K562 (cell line): ENCODE results near the gene ZNF829. TPM values are rescaled to one million over a fixed set of nuclear protein-coding genes. Genes with fewer than 3 reads are reported as not detected.
A peak's percentile ranks its signal among the peaks of the same experiment; 100 is the strongest.

Source experiments
- C11orf30 ChIP-seq: fragments of 450-650 bp; IDR thresholded peaks from 2 replicates; pipeline ENCODE4 v1.6.1; 2016; ENCODE audit warnings: low read depth, mild to moderate bottlenecking
- GABPA ChIP-seq: fragments of 200-800 bp; sonication (Bioruptor generic); conservative IDR thresholded peaks from 2 replicates; pipeline ENCODE4 v1.6.1; 2016; ENCODE audit warnings: low read depth, missing genetic modification characterization, missing compliant biosample characterization
- IRF2 ChIP-seq: sonication (generic); formaldehyde crosslinking; IDR thresholded peaks from 2 replicates; pipeline ENCODE4 v1.8.1; 2022; ENCODE audit warnings: mild to moderate bottlenecking, missing genetic modification reagents
- RBM25 ChIP-seq: fragments of 200-400 bp; formaldehyde crosslinking; IDR thresholded peaks from 2 replicates; pipeline ENCODE4 v1.6.1; 2018; ENCODE audit warnings: low read length, low read depth, moderate library complexity; ENCODE audit not compliant: severe bottlenecking
- SIRT6 ChIP-seq: IDR thresholded peaks from one replicate; pipeline ENCODE4 v1.6.1; 2012; ENCODE audit warnings: low read depth, mild to moderate bottlenecking, control low read depth, inconsistent platforms, low read length, moderate library complexity
- SUPT5H ChIP-seq: fragments of 450-650 bp; IDR thresholded peaks from 2 replicates; pipeline ENCODE4 v1.6.1; 2016
- TAF1 ChIP-seq: IDR thresholded peaks from 2 replicates; pipeline ENCODE4 v1.6.1; 2011; ENCODE audit warnings: mild to moderate bottlenecking, low read length, moderate library complexity; ENCODE audit not compliant: insufficient read depth, control insufficient read depth, severe bottlenecking; ENCODE audit errors: extremely low read depth
- TAL1 ChIP-seq: fragments of 450-650 bp; IDR thresholded peaks from 2 replicates; pipeline ENCODE4 v1.6.1; 2016; ENCODE audit warnings: mild to moderate bottlenecking
- ZNF121 ChIP-seq: sonication (generic); formaldehyde crosslinking; conservative IDR thresholded peaks from 2 replicates; pipeline ENCODE4 v1.8.0; 2022; ENCODE audit warnings: missing genetic modification reagents
- ZNF324 ChIP-seq: fragments of 250-450 bp; sonication (Bioruptor Pico); IDR thresholded peaks from 2 replicates; pipeline ENCODE4 v1.4.0; 2020; ENCODE audit warnings: mild to moderate bottlenecking
- ZNF699 ChIP-seq: fragments of 250-450 bp; sonication (Bioruptor Pico); IDR thresholded peaks from 2 replicates; pipeline ENCODE4 v1.8.0; 2021; ENCODE audit warnings: mild to moderate bottlenecking, moderate library complexity; ENCODE audit not compliant: insufficient replicate concordance
- polyA plus RNA-seq, 8 experiments: library from polyadenylated mRNA; depleted of rRNA in 4 of 8; stranded (reverse) in 5 of 8; unstranded in 3 of 8; fragments of >200 nt; fragmentation: Nextera tagmentation in 2 of 8; fragmentation: Illumina TruSeq in 1 of 8; extraction: Ambion mirVana in 2 of 8; extraction: Trizol in 1 of 8; gene quantifications; 2 replicates each; pipeline versions ENCODE4 v1.2.1 to v1.2.3, GENCODE V29; 2011 to 2014; ENCODE audit warnings: inconsistent platforms in 1 of 8, missing spikeins in 1 of 8
- total RNA-seq, 7 experiments: library from RNA; depleted of rRNA in 6 of 7; stranded (reverse); fragments of >200 nt in 6 of 7; fragmentation: Illumina TruSeq in 2 of 7; extraction: Trizol in 2 of 7; gene quantifications; 2 replicates each; pipeline versions ENCODE4 v1.2.1 to v1.2.3, GENCODE V29; 2011 to 2021; ENCODE audit warnings: low replicate concordance in 1 of 7
- TF ChIP-seq, protein P1 (sequence below): fragments of 450-650 bp; IDR thresholded peaks from 2 replicates; pipeline ENCODE4 v1.6.1; 2017; ENCODE audit warnings: antibody characterized with exemption
- TF ChIP-seq, protein P2 (sequence below): sonication (generic); formaldehyde crosslinking; IDR thresholded peaks from 2 replicates; pipeline ENCODE4 v1.8.1; 2022; ENCODE audit warnings: missing genetic modification reagents
- TF ChIP-seq, protein P3 (sequence below): fragments of 450-650 bp; conservative IDR thresholded peaks from 2 replicates; pipeline ENCODE4 v1.6.1; 2016; ENCODE audit warnings: missing genetic modification characterization, low read depth, mild to moderate bottlenecking, control low read depth, missing compliant biosample characterization
- TF ChIP-seq, protein P4 (sequence below): sonication (generic); formaldehyde crosslinking; IDR thresholded peaks from 2 replicates; pipeline ENCODE4 v1.8.0; 2022; ENCODE audit warnings: mild to moderate bottlenecking, missing genetic modification reagents
- TF ChIP-seq, protein P5 (sequence below), 2 experiments: fragments of 250-450 bp in 1 of 2; fragments of 450-650 bp in 1 of 2; sonication (Bioruptor Pico) in 1 of 2; IDR thresholded peaks; 2 replicates each; pipeline versions ENCODE4 v1.6.1 to v1.8.0; 2016 to 2021; ENCODE audit warnings: mild to moderate bottlenecking in 2 of 2, moderate library complexity in 2 of 2, missing compliant biosample characterization in 1 of 2, missing genetic modification characterization in 1 of 2

Gene ZNF829
- total and polyA plus RNA-seq, 9 of the 15 experiments (the other 6 are each of a cell fraction or from before 2014, with no cell fraction given), result 0.02 to 0.14 (median 0.06) TPM; not detected in 1

DNA sequence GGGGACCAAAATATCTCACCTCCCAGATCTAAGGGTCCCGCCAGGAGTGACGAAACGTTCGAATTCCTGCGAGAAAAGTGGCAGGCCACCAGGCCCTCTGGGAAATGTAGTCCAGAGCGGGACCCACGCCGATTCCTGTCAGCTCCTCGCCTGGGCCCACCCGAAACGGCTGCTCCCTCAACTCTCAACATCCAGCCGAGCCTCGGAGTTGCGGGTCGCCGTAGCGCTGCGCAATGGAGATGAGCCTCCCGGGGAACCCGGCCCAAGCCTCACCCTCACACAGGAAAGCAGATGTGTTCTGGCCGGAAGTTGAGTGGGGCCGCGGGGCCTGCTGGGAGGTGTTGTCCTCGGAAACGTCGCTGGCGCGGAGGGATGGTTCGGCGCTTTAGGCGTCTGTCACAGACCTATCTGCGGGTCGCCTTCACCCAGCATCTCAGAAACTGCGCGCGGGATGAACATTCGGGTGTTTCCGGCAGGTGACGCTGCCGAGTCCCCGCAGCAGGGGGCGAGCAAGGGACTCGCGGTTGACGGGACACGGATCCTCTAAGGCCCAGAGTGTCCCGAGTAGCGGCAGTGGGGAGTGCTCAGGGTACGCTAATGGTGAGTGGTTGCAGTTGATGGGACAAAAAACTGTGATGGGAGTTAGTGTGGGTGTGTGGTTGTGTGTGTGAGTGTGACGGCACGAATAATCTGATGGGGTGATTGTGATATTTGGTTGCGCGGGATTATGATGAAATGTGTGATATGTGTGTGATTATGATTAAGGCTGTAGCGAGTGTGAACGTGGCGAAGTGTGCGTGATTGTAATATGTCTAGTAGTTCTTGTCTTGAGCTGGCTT is at the start of gene ZNF829, which contains the start of gene ZNF568 (continued):
- TF ChIP-seq, protein P1, sequence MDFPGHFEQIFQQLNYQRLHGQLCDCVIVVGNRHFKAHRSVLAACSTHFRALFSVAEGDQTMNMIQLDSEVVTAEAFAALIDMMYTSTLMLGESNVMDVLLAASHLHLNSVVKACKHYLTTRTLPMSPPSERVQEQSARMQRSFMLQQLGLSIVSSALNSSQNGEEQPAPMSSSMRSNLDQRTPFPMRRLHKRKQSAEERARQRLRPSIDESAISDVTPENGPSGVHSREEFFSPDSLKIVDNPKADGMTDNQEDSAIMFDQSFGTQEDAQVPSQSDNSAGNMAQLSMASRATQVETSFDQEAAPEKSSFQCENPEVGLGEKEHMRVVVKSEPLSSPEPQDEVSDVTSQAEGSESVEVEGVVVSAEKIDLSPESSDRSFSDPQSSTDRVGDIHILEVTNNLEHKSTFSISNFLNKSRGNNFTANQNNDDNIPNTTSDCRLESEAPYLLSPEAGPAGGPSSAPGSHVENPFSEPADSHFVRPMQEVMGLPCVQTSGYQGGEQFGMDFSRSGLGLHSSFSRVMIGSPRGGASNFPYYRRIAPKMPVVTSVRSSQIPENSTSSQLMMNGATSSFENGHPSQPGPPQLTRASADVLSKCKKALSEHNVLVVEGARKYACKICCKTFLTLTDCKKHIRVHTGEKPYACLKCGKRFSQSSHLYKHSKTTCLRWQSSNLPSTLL, result no peak
- no peak for TF ChIP-seq C11orf30
- TF ChIP-seq, protein P2, sequence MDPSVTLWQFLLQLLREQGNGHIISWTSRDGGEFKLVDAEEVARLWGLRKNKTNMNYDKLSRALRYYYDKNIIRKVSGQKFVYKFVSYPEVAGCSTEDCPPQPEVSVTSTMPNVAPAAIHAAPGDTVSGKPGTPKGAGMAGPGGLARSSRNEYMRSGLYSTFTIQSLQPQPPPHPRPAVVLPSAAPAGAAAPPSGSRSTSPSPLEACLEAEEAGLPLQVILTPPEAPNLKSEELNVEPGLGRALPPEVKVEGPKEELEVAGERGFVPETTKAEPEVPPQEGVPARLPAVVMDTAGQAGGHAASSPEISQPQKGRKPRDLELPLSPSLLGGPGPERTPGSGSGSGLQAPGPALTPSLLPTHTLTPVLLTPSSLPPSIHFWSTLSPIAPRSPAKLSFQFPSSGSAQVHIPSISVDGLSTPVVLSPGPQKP (CRISPR knock-in tag), result no peak
- no peak for TF ChIP-seq IRF2
- TF ChIP-seq SUPT5H, result no peak
- TF ChIP-seq ZNF699 (CRISPR knock-in tag), result no peak
- TF ChIP-seq, protein P3, sequence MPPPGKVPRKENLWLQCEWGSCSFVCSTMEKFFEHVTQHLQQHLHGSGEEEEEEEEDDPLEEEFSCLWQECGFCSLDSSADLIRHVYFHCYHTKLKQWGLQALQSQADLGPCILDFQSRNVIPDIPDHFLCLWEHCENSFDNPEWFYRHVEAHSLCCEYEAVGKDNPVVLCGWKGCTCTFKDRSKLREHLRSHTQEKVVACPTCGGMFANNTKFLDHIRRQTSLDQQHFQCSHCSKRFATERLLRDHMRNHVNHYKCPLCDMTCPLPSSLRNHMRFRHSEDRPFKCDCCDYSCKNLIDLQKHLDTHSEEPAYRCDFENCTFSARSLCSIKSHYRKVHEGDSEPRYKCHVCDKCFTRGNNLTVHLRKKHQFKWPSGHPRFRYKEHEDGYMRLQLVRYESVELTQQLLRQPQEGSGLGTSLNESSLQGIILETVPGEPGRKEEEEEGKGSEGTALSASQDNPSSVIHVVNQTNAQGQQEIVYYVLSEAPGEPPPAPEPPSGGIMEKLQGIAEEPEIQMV, result no peak
- TF ChIP-seq TAL1, result no peak
- TF ChIP-seq ZNF324, result 0 out of 2 replicates have a peak, but pooled peaks have one; percentile 39
- peak; percentile 45; the same call in 1 of the 2 replicates for TF ChIP-seq GABPA (tag)
- TF ChIP-seq, protein P4, sequence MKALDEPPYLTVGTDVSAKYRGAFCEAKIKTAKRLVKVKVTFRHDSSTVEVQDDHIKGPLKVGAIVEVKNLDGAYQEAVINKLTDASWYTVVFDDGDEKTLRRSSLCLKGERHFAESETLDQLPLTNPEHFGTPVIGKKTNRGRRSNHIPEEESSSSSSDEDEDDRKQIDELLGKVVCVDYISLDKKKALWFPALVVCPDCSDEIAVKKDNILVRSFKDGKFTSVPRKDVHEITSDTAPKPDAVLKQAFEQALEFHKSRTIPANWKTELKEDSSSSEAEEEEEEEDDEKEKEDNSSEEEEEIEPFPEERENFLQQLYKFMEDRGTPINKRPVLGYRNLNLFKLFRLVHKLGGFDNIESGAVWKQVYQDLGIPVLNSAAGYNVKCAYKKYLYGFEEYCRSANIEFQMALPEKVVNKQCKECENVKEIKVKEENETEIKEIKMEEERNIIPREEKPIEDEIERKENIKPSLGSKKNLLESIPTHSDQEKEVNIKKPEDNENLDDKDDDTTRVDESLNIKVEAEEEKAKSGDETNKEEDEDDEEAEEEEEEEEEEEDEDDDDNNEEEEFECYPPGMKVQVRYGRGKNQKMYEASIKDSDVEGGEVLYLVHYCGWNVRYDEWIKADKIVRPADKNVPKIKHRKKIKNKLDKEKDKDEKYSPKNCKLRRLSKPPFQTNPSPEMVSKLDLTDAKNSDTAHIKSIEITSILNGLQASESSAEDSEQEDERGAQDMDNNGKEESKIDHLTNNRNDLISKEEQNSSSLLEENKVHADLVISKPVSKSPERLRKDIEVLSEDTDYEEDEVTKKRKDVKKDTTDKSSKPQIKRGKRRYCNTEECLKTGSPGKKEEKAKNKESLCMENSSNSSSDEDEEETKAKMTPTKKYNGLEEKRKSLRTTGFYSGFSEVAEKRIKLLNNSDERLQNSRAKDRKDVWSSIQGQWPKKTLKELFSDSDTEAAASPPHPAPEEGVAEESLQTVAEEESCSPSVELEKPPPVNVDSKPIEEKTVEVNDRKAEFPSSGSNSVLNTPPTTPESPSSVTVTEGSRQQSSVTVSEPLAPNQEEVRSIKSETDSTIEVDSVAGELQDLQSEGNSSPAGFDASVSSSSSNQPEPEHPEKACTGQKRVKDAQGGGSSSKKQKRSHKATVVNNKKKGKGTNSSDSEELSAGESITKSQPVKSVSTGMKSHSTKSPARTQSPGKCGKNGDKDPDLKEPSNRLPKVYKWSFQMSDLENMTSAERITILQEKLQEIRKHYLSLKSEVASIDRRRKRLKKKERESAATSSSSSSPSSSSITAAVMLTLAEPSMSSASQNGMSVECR, result no peak
- no peak for TF ChIP-seq SIRT6
- TF ChIP-seq ZNF121 (CRISPR knock-in tag), result no peak
- TF ChIP-seq RBM25, result no peak
- TF ChIP-seq TAF1, result no peak
- TF ChIP-seq, protein P5, sequence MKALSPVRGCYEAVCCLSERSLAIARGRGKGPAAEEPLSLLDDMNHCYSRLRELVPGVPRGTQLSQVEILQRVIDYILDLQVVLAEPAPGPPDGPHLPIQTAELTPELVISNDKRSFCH (CRISPR knock-in tag; IDR thresholded peaks at IDR 0.05), result no peak
- TF ChIP-seq, protein P5 (tag; IDR thresholded peaks at IDR 0.05), result no peak
